Epidermal melanocyte (primary cell): ENCODE measurements around the gene CNST.
A peak's percentile ranks its signal among the peaks of the same experiment; 100 is the strongest.
"Not testable (repeated sequence)": the region's sequence is repeated elsewhere in the genome, so short reads cannot be mapped to it uniquely, and the experiment has no call there.

Experiments used
- DNase-seq: peaks from one replicate; pipeline ENCODE4 v3.0.0; 2011; ENCODE audit warnings: low spot score; ENCODE audit not compliant: insufficient read length

Gene CNST

DNA sequence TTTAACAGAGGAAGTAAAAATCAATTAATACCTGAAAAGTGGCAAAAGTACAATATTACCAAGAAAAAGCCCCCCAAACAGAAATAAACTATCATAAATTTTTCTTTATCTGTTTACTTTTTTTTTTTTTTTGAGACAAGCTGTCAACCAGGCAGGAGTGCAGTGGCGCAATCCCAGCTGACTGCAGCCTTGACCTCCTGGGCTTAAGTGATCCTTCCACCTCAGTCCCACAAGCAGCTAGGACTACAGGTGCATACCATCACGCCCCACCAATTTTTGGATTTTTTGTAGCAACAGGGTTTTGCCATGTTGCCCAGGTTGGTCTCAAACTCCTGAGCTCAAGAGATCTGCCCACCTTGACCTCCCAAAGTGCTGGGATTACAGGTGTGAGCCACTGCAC, 8.2 kb upstream of the CNST start:
- no peak for DNase-seq

DNA sequence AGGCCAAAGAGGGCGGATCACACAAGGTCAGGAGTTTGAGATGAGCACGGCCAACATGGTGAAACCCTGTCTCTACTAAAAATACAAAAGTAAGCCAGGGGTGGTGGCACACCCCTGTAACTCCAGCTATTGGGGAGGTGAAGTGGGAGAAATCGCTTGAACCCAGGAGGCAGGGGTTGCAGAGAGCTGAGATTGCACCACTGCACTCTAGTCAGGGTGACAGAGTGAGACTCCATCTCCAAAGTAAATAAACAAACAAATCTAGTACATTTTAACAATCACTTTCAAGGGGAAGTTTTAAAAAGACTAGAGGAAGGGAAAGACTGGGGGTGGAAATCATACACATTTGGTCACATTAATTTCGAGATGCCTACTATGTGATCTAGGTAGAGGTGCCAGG, 6.9 kb upstream of the CNST start:
- no peak for DNase-seq

- not testable (repeated sequence) for DNase-seq
These were observed 5.4 kb upstream of the CNST start for GRCh38 chr1:246560833-246561232.

- DNase-seq: no peak
These were observed 1.2 kb upstream of the CNST start for GRCh38 chr1:246564839-246565750.

- DNase-seq: no peak
These were observed 517 bp upstream of the CNST start for GRCh38 chr1:246565751-246566127.

DNA sequence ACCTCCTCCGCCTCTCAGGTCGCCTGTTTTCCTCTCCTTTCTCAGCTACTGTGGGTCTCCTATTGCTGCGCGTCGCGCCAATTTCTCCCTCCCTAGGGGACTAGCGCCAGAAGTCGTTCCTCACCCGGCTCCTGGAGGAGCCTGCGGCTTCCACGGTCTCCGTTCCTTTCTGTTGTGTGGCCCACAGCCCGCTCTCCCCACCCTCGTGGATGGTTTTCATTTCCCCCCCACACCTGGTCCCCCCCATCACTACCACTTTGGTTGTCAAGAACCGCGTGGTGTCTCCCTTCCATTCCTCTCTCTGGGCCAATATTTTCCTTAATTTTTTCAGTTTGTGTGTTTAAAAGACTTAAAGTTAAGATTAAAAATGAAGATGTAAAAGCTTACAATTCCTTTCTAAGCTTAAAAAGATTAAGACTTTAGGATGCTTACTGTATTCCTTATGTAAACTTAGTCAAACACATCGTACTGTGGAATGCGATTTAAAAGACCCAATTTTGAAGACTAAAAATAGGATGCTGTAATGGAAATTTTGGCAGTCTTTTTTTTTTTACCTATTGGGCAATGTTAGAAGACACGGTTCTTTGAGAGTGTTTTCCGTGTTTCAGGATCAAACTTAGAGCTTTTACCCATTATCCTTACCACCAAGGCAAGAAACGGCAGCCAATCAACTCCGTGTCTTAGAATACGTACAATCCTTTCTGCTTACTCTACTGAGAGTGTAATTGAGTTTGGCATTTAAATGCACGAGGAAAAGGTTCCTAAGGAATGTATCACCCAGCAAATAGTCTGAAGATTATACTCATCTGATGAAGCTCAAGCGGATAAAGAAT, 773 bp downstream of the CNST start:
- peak; percentile 27 for DNase-seq

DNA sequence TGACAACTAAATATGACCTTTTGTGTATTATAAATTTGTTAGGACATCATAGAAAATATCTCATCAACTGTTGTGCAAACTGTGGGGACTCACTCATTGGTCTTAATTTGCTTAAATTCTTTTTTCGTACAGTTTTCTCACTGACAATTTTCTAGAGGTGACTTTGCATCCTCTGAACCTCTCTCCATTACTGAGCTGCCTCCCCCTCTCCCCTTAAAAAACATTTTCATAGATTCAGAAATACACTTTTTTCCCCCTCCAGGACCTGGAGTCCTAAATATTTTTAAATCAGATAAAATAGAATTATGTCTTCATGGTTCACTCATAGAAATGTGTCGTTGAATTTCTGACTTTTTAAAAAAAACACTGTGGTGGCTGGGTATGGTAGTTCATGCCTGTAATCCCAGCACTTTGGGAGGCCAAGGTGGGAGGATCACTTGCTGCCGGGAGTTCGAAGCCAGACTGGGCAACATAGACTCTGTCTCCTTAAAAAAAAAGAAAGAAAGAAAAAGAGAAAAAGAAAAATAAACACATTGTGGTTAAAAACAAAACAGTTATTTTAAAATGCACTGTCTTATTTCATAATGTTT, 1.5 kb downstream of the CNST start:
- DNase-seq: no peak

- DNase-seq: no peak
These were observed 3.3 kb downstream of the CNST start for GRCh38 chr1:246569248-246570238.

GRCh38 chr1:246571309-246571708, 5.1 kb downstream of the CNST start:
- DNase-seq: not testable (repeated sequence)

- no peak for DNase-seq
These were observed 5.7 kb downstream of the CNST start for GRCh38 chr1:246571953-246572352.

GRCh38 chr1:246572785-246573184, 6.5 kb downstream of the CNST start:
- no peak for DNase-seq

DNA sequence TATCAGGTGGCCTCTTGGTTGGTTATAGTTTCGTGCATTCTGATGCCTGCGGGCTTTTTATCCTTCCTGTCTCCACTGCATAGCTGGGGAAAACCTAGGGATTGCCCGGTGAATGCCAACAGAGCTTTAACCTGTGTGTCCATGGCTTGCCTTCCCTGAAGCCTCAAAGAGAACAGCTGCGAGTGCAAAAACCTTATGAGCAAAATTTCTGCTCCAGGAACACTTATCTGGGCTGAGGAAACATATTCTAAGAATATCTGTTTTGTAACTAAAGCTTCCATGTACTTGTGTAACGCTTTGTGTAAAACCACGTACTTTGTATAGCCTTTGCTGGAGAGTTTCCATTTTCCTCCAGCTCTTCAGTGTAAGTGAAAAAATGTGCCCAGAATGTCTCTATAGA, 7.2 kb downstream of the CNST start:
- DNase-seq: no peak

- DNase-seq: no peak
These were observed 10.4 kb downstream of the CNST start for GRCh38 chr1:246576709-246577032.

- no peak for DNase-seq
These were observed 10.9 kb downstream of the CNST start for GRCh38 chr1:246577082-246577719.

DNA sequence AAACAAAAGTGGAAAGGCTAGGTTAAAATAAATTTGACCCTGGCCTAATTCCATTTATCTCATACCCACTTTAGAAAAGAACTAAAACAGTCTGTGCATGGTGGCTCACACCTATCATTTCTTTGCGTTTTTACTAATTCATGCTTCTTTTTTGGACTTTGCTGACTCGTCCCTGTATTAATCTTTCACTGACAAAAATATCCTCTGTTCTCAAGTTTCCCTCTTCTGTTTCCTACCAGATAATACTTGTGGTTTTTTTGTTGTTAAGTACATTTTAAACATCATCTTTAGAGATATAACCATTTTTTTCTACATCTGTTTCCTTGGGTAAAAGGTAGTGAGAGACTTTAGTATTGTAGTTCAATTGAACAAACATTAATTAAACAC, 11.5 kb downstream of the CNST start:
- no peak for DNase-seq

DNA sequence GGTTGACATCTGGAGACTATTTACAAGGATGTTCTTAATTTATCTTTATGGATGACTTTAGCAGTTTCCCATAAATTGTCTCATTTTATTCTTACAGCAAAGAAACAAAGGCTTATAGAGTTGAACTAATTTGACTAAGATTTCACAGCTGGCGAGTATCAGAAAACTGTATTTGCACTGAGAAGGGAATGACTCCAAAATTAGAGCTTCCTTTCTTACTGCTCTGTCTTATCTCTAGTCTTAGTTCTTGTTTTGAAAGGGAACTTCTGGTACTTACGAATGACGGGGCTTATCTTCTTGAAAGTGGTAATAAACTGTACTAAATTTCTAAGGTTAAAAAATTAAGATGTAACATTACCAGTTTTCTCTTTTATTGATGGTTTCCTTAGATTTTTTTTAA, 13.6 kb downstream of the CNST start:
- no peak for DNase-seq

- DNase-seq: no peak
These were observed 14.5 kb downstream of the CNST start for GRCh38 chr1:246580497-246581370.

DNA sequence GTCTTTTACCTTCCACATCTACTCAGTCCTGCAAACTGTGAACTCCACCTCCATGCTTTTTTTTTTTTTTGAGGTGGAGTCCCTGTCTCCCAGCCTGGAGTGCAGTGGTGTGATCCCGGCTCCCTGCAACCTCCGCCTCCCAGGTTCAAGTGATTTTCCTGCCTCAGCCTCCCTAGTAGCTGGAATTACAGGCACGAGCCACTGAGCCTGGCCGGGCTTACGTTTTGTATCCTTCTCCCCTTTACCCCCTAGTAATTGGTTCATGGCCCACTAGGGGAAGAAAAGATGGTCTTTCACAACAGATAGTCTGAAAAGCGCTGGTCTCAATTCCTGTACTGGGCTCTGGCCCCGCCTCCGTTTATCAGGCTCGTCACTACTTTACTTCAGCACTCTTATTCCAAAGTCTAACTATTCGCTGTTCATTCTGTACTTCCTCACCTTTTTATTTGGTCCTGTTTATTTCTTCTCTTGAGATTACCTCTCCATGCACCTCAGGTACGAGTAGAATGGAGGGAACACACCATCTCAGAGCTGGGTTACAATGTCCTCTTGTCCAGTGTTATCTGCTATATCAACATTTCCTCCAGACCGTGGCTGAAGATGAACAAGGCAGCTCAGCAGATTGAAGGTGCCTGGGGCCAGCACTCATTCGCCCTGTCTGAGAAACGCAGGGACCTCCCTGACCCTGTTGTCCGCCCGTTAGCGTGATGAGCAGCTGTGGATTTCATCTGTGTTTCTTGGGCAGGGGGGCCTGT, 16.2 kb downstream of the CNST start:
- no peak for DNase-seq

DNA sequence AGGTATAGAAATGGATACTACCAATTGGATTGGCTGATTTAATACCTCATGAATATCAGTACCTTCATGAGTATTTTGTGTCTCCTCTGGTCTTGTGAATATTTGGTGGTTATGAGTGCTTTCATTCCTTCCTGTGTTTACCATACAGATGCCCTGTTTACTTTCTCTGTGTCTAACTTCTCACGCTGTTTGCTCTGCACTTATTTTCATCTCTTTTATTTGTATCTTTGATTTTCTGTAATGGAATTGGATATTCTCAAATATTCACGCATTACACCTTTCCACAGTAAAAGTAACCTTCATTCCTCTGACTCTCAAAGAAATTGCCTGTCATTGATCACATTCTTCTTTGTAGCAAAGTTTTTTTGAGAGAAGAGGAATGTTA, 16.8 kb downstream of the CNST start:
- DNase-seq: no peak
